GM23248 (cell line): ENCODE measurements around the gene TAPBPL.

Experiments
- EZH2 ChIP-seq: fragments of 200-600 bp; sonication (generic); IDR thresholded peaks from 2 replicates; pipeline ENCODE4 v1.6.1; 2018; ENCODE audit warnings: antibody characterized with exemption, mild to moderate bottlenecking; ENCODE audit not compliant: insufficient read depth, poor library complexity, severe bottlenecking
- EZH2phosphoT487 ChIP-seq: fragments of 200-600 bp; sonication (generic); IDR thresholded peaks from 2 replicates; pipeline ENCODE4 v1.6.1; 2018; ENCODE audit warnings: antibody characterized with exemption, moderate library complexity, mild to moderate bottlenecking, low read depth; ENCODE audit not compliant: insufficient read depth

- TF ChIP-seq EZH2, result no peak
- TF ChIP-seq EZH2phosphoT487, result no peak
Measured at GRCh38 chr12:6438345-6438744, 13.5 kb upstream of the TAPBPL start.
